Stimulated activated CD4-positive, alpha-beta T cell treated with anti-CD3 and anti-CD28 coated beads, Interleukin-2, amount 100 ng/mL, for 4 hours (primary cell): ENCODE data around the gene ERBB3.
A peak's percentile ranks its signal among the peaks of the same experiment; 100 is the strongest.

Source experiments
- DNase-seq: peaks from one replicate; pipeline ENCODE4 v3.0.0-alpha.2; 2020; ENCODE audit warnings: low read depth

Gene ERBB3

GRCh38 chr12:56137853-56138571 lies 58.0 kb downstream of the ERBB3 start:
- DNase-seq: no peak

DNA sequence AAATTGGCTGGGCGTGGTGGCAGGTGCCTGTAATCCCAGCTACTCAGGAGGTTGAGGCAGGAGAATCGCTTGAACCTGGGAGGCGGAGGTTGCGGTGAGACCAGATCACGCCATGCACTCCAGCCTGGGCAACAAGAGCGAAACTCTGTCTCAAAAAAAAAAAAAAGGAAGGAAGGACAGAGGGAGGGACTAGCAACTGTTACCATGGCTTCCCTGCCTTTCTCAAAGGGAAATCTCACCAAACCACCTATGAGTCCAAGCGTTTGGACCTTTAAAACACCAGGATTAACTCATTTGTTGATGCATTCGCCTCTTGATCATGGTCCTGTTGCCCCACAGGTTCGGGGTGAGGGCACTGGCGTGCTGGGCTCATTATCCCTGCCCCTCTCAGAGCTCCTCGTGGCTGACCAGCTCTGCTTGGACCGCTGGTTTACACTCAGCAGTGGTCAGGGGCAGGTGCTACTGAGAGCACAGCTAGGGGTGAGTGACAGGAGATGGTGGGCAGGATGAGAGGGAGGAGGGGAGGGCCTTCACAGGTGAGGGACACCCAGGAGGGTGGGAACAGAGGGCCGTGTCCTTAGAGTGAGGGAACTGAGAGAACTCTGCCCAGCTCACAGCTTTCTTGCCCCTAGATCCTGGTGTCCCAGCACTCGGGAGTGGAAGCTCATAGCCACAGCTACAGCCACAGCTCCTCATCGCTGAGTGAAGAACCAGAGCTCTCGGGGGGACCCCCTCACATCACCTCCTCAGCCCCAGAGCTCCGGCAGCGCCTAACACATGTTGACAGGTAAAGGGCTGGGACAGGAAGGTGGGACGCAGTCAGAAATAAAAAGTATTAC lies 62.2 kb downstream of the ERBB3 start:
- no peak for DNase-seq

DNA sequence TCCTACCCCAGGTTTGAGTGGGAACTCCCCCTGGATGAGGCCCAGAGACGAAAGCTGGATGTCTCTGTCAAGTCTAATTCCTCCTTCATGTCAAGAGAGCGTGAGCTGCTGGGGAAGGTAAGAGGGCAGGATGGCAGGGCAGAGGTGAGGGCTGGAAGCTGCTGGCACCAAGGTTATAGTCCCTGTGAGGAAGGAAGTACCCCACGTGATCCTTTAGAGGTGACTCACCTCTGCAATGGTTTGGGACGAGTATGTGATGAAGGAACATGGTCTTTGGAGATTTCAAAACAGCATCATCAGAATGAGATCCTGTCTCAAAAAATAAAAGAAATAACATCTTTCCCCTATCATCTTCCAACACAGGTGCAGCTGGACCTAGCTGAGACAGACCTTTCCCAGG lies 63.3 kb downstream of the ERBB3 start:
- no peak for DNase-seq

DNA sequence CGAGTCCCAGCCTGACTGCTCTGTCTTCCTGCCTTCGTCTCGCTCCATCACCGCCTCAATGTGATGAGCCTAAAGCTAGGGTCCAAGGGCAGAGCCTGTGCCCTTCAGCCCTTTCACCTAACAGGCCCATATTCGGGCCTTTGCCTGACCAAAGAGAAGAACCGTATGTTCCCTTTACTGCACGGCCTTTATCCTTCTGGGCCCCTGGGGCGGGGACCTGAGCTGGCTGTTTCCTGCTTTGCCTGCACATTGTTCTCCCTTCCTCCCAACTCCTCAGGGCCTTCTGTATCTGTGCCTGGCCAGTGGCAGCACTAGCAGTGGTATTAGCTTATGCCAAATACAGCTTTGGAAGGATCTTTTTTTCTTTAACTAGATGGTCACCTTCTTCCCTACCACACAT lies 63.9 kb downstream of the ERBB3 start:
- no peak for DNase-seq

- no peak for DNase-seq
Observed at GRCh38 chr12:56145217-56145616, 65.3 kb downstream of the ERBB3 start.

- DNase-seq: no peak
Observed at GRCh38 chr12:56146492-56147460, 66.8 kb downstream of the ERBB3 start.

- no peak for DNase-seq
Observed at GRCh38 chr12:56150563-56150962, 70.6 kb downstream of the ERBB3 start.

DNA sequence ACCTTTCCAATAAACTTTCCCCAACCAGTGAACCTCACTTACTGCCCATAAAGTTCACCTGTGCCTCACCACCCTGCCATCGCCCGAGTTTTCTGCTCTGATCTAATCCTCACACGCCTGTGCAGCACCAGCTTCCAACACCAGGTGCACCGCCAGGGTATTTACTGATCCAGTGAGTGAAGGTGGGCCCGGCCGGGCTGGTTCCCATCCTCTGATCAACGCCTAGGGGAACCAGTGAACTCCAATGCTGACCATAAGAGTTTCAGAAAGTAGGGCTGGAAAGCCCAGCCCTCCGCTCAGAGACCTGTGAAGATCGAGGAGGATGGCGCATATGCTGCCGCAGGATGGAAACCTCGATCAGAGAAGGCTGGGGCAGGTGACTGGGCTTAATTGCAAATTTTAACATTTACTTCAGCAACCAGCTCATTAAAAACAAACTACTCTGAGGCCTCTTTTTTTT lies 71.7 kb downstream of the ERBB3 start:
- peak; percentile 54 for DNase-seq

DNA sequence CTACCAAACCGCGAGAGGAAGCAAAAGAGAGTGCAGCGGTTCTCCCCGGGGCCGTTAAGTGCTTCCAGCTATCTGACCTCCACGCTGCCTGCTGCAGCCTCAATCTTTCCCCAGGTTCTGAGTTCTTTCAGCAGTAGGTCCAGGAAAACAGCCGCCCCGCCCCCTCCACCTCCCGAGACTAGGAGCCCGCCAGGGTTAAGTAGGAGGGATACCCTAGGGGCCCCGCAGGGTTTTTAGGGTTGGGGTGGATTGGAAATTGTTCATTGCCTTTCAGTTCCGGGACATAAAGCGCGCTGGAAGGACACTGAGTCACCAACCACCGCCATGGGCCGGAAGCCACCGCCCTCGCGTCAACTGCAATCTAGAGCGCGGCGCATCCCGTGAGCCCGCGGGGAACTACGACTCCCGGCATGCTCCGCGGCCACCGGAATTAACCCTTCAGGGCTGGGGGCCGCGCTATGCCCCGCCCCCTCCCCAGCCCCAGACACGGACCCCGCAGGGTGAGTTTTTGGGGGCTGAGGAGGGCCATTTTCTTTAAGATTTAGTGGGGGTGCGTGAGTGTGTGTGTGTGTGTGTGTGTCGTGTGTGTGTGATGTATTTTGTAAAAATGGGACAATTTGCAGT lies 72.3 kb downstream of the ERBB3 start, which contains the start of gene MYL6B:
Gene MYL6B (plus strand): TSS at position 456 of the 624 bp plus-strand sequence. CDS start 1,332 bp downstream, outside the sequence.
- DNase-seq: peak; percentile 92
